Measurements from ENCODE around the gene SLX4IP. TPM values are rescaled to one million over a fixed set of nuclear protein-coding genes. Genes with fewer than 3 reads are reported as not detected.

Gene SLX4IP
- total RNA-seq, 1 experiment from 2014 or later = 7.0 TPM

DNA sequence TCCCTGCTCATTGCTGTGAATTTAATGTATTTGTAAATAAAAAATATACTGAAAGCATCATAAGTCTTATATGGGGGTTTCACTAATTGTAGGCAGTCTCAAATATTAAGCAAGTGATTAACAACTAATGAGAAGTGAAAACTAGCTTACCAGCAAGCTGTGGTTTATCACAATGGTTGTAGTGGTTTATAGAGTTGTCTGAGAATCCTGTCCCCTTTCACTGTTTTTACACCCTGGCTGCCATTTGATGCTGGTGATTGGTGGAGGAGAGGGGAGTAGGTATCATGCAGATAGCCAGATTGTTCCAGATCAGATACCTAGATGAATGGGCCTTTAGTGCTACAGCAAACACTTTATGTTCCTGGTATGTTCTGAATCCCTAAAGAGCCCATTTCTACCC, 7.1 kb upstream of the SLX4IP start:
- no peak for DNase-seq (ENCODE audit: low read depth)

- no peak for DNase-seq (ENCODE audit: low read depth)
Measured at GRCh38 chr20:10429443-10429981, 5.6 kb upstream of the SLX4IP start.

- peak; percentile 67 for DNase-seq (ENCODE audit: low read depth)
Measured at GRCh38 chr20:10430000-10430466, 5.1 kb upstream of the SLX4IP start.

GRCh38 chr20:10430704-10431103, 4.4 kb upstream of the SLX4IP start:
- DNase-seq (ENCODE audit: low read depth) = no peak

GRCh38 chr20:10432079-10432478, 3.0 kb upstream of the SLX4IP start:
- DNase-seq (ENCODE audit: low read depth) = no peak

GRCh38 chr20:10433014-10433622, 2.0 kb upstream of the SLX4IP start:
- DNase-seq (ENCODE audit: low read depth) = no peak

DNA sequence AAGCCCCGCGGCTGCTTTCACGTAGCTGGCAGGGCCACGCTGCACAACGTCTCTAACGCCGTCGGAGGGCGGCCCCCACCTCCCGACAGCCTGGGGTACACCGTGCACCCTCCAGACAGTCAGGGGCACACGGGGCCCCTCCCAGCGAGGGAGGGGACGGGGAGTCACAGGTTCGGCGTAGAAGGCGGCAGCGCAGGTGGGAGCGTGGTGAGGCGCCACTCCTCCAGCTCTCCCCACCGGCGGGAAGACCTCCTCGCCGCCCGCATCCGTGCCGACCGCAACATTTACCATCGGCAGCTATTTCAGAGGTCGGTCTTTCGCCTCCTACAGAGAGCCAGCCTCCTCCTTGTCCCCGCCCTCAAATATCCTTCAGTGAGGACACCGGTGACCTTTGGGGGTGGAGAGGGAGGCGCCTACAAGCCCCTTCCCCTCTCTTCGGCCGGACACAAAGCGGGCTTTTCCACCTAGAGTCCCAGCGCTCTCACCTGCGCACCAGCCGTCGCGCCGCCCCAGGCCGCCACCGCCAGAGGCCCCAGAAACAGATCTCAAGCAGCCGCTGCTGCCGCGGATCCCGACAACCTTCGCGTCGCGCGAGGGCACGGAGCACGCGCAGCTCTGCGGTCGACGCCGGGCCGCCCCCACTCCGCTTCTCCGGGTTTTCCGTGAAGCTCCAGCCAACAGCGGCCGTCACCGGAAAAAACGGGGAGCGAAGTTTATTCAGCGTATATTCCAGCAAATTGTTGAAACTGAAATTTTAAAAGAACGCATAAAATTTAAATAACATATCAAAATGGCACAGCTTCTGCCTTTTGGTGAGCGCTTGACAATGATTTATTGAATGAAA, 1.3 kb upstream of the SLX4IP start, which contains the start of gene MKKS:
TSS of gene MKKS (minus strand) at position 600 of the 844 bp plus-strand sequence. CDS start 20,708 bp downstream, outside the sequence.
- DNase-seq (ENCODE audit: low read depth) = peak; percentile 90

- DNase-seq (ENCODE audit: low read depth) = peak; percentile 99
Measured at GRCh38 chr20:10434467-10434831, 656 bp upstream of the SLX4IP start.

- no peak for DNase-seq (ENCODE audit: low read depth)
Measured at GRCh38 chr20:10436053-10436699, 1.1 kb downstream of the SLX4IP start.

DNA sequence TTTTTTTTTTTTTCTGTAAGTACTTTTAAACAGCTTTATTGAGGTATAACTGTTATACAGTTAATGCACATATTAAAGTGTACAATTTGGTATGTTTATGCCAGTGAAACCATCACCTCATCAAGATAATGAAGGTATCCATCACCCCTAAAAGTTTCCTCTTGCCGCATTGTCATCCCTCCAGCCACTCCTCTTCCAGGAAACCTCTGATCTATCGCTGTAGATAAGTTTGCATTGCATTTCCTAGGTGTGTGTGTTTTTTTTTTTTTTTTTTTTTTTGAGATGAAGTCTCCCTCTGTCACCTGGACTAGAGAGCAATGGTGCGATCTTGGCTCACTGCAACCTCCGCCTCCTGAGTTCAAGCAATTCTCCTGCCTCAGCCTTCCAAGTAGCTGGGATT, 3.1 kb downstream of the SLX4IP start:
- no peak for DNase-seq (ENCODE audit: low read depth)

DNA sequence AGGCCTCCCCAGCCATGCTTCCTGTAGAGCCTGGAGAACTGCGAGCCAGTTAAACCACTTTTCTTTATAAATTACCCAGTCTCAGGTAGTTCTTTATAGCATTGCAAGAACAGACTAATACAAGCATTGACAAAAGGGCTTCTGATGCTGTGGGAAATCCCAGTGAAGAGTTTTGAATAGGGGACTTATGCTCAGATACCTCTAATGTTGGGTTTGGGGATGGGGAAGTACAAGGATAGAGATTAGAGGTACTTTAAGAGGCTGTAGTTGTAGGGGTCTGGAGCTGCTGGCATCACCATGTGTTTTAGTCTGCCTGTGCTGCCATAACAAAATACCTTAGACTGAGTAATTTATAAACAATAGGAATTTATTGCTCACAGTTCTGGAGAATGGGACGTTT, 8.8 kb downstream of the SLX4IP start:
- DNase-seq (ENCODE audit: low read depth) = no peak

DNA sequence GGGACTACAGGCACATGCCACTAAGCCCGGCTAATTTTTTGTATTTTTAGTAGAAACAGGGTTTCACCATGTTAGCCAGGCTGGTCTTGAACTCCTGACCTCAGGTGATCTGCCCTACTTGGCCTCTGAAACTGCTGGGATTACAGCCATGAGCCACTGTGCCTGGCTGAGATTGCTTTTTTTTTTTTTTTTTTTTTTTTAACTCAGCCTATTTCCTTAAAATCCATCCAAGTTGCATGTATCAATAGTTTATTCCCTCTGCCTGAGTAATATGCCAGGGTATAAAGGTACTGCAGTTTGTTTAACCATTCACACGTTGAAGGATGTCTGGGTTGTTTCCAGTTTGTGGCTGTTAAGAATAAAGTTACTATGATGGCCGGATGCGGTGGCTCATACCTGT, 10.7 kb downstream of the SLX4IP start:
- no peak for DNase-seq (ENCODE audit: low read depth)

DNA sequence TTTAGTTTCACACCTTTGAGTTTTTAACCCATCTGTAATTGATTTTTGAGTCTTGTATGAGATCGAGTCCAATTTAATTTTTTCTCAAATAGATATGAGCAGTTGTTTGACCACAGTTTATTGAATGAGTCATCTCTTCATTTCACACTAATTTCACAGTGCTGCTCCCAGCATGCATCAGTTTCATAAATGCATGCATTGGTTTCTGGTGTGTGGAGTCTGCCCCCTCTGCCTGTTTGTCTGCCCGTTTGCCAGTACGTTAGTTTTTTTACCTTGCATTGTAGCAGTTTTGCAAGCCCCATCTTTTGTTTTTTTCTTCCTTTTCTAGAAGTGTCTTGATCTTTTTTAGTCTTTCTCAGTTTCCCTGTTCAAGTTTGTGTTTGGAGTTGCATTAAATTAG, 11.9 kb downstream of the SLX4IP start:
- DNase-seq (ENCODE audit: low read depth) = peak; percentile 90

- peak; percentile 33 for DNase-seq (ENCODE audit: low read depth)
Measured at GRCh38 chr20:10448270-10449156, 13.4 kb downstream of the SLX4IP start.

- no peak for DNase-seq (ENCODE audit: low read depth)
Measured at GRCh38 chr20:10449270-10449669, 14.2 kb downstream of the SLX4IP start.

DNA sequence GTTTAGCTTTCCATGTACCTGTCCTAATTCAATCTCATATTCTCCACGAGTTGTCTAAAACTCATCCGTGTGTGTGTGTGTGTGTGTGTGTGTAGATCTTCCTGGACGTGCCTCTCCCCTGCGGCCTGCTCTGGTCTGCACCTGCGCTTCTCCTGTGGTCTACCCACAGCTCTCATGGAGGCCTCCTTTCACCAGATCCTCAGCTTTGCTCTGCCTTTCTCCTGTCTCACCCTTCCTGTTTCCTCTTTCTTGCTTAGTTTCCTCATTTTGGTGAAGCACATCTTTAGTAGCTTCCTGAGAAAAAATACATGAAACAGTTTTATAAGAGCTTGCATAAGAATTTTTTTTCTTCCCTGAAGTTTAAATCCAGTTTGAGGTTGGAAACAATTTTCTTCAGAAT, 18.1 kb downstream of the SLX4IP start:
- DNase-seq (ENCODE audit: low read depth) = no peak

DNA sequence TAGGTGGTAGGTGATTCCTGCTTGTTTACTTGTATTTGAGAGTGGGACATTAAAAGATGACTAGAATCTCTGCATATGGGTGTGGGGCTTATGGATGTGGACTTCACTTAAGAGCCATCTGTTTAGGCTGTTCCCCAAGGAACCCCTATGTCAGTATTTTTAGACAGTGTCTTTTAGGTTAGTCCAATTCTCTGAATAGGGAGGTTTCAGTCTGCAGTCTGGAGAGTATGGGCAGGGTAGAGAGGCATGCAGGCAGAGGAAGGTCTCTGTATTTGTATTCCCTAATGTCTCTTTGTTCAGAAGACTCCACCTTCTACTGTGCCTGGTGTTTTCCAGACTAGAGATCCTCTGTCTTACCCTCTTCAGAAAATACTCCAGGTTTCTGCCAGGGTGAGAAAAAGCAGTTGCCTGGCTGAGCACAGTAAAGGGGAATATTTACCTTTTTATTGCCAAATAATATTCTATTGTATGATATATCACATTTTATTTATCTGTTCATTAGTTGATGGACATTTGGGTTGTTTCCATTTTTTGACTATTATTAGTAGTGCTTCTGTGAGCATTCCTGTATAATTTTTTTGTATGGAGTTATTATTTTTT, 19.1 kb downstream of the SLX4IP start:
- no peak for DNase-seq (ENCODE audit: low read depth)

GRCh38 chr20:10461495-10461894, 26.4 kb downstream of the SLX4IP start:
- DNase-seq (ENCODE audit: low read depth) = no peak

- no peak for DNase-seq (ENCODE audit: low read depth)
Measured at GRCh38 chr20:10462516-10462915, 27.4 kb downstream of the SLX4IP start.

GRCh38 chr20:10463622-10464021, 28.5 kb downstream of the SLX4IP start:
- no peak for DNase-seq (ENCODE audit: low read depth)

GRCh38 chr20:10465135-10465534, 30.0 kb downstream of the SLX4IP start:
- DNase-seq (ENCODE audit: low read depth) = no peak

Measured in LHCN-M2 (cell line).